ENCODE results near the gene ARFIP1. TPM values are rescaled to one million over a fixed set of nuclear protein-coding genes. Genes with fewer than 3 reads are reported as not detected.

The ARFIP1 gene
- total and polyA plus RNA-seq, 9 of the 15 experiments (the other 6 are each of a cell fraction or from before 2014, with no cell fraction given): 14.1 to 25.1 (median 20.9) TPM

GRCh38 chr4:152937336-152938236, 157.8 kb downstream of the ARFIP1 start (continued):
- TF ChIP-seq NR1H2 (CRISPR knock-in tag; IDR thresholded peaks at IDR 0.05) (no peak), MXI1 (IDR thresholded peaks at IDR 0.05; ENCODE audit: low read depth, low read length) (no peak)

GRCh38 chr4:152938237-152938947, 158.6 kb downstream of the ARFIP1 start:
- no peaks in the 10 kb centered on the region for H3K9me1 ChIP-seq (ENCODE audit: control insufficient read depth, insufficient read depth, low read length)
- peaks cover under 1 to 26% of the 10 kb centered on the region in 2 experiments; a peak in 4 of 5 replicates for H3K4me1 ChIP-seq (replicated peaks in 1 of 2; ENCODE audit: control insufficient read depth in 2 of 2, insufficient read depth in 2 of 2, low read length in 2 of 2)
- no peak overlapping the region for H2AFZ ChIP-seq (ENCODE audit: low read depth, low read length)
- DNase-seq (ENCODE audit: extremely low read depth in 1 of 4, low spot score in 3 of 4) (no peak), FAIRE-seq (no peak), ATAC-seq (no peak)
- 34% methylated on average over 17 of the region's 17 CpGs for WGBS (ENCODE audit: insufficient coverage, low coverage, missing lambda C conversion rate)
- no peak overlapping the region for H3K4me3 ChIP-seq
- H3K36me3 ChIP-seq (ENCODE audit: control insufficient read depth, insufficient read depth, low read length): no peaks in the 10 kb centered on the region
- no peaks in the 10 kb centered on the region for H3K9me3 ChIP-seq (replicated peaks; ENCODE audit: control insufficient read depth, insufficient read depth, low read depth, low read length)
- no peak overlapping the region for H3K4me2 ChIP-seq (ENCODE audit: insufficient read depth, low read length)
- TF ChIP-seq GATA2 (CRISPR knock-in tag; IDR thresholded peaks at IDR 0.05): no peak
- TF ChIP-seq EZH2 (IDR thresholded peaks at IDR 0.05; ENCODE audit: borderline replicate concordance, low read depth, low read length): 0 out of 2 replicates have a peak, but pooled peaks have one; percentile 42
- no peak for TF ChIP-seq ZNF140 (CRISPR knock-in tag; IDR thresholded peaks at IDR 0.05)
- no peak for TF ChIP-seq ARNT (IDR thresholded peaks at IDR 0.05)
- POLR2A ChIA-PET: interaction anchor here (0.6 to 0.8 kb wide), 4 partner anchors 9 to 347 kb away, joined by 3 read pairs; no protein-coding TSS in a partner anchor
- CTCF ChIA-PET (ENCODE audit: low intra/inter-chr PET ratio): no interaction called here
- peaks cover 11% of the 10 kb centered on the region; the same call in 1 of the 2 replicates for H4K20me1 ChIP-seq (replicated peaks; ENCODE audit: control insufficient read depth, insufficient read depth, low read length)
- H3K27ac ChIP-seq (ENCODE audit: extremely low read depth, low read depth, low read length): no peak overlapping the region
- peaks cover 17 to 57% of the 10 kb centered on the region in 2 experiments for H3K27me3 ChIP-seq (ENCODE audit: control insufficient read depth in 2 of 2, insufficient read depth in 2 of 2, low read length in 2 of 2)
- H3K9ac ChIP-seq (ENCODE audit: insufficient read depth in 1 of 2, low read depth in 2 of 2, low read length in 2 of 2): no peak overlapping the region
- intact Hi-C loops (cut with micrococcal nuclease) (no loop called here), in situ Hi-C loops (cut with MboI) (no loop called here)
- H3K79me2 ChIP-seq (ENCODE audit: control insufficient read depth, insufficient read depth, low read length): no peaks in the 10 kb centered on the region
- no TSS peak for BruUV-seq (replicated peaks)
